Stimulated activated CD8-positive, alpha-beta memory T cell treated with anti-CD3 and anti-CD28 coated beads, Interleukin-15, amount 100 ng/mL, for 48 hours (primary cell): ENCODE data around the gene ZFAND2B.
"Not testable (repeated sequence)": the region's sequence is repeated elsewhere in the genome, so short reads cannot be mapped to it uniquely, and the experiment has no call there.

Experiments used
- DNase-seq, 2 donors: peaks; one replicate each; pipeline ENCODE4 v3.0.0-alpha.2; 2020; ENCODE audit warnings: low read depth in 2 of 2

ZFAND2B gene

GRCh38 chr2:219250049-219250781, 43.6 kb downstream of the ZFAND2B start:
- no peak for DNase-seq

- DNase-seq: no peak
These were observed 45.1 kb downstream of the ZFAND2B start for GRCh38 chr2:219251656-219252055.

GRCh38 chr2:219252084-219252483, 45.5 kb downstream of the ZFAND2B start:
- DNase-seq: no peak

GRCh38 chr2:219252570-219252899, 46.0 kb downstream of the ZFAND2B start:
- DNase-seq: no peak

GRCh38 chr2:219252900-219253752, 46.5 kb downstream of the ZFAND2B start, which contains the start of gene TUBA4B:
TSS of gene TUBA4B (plus strand) at chr2:219253243. CDS start at chr2:219253408, 165 bp downstream.
- DNase-seq: no peak

- DNase-seq: peak; percentile 84 to 87
These were observed 47.4 kb downstream of the ZFAND2B start, which contains the start of gene TUBA4A for GRCh38 chr2:219253753-219254589. TSS of gene TUBA4A (minus strand) at chr2:219253918. CDS start at chr2:219253858, 60 bp downstream.

GRCh38 chr2:219254590-219255201, 48.1 kb downstream of the ZFAND2B start:
- no peak for DNase-seq

GRCh38 chr2:219258942-219259341, 52.4 kb downstream of the ZFAND2B start:
- not testable (repeated sequence) for DNase-seq
